EL (cell line): ENCODE measurements around the gene LTBP4.

Source experiments
- DNase-seq: peaks from one replicate; pipeline ENCODE4 v3.0.0-alpha.2; 2016

Gene LTBP4

DNA sequence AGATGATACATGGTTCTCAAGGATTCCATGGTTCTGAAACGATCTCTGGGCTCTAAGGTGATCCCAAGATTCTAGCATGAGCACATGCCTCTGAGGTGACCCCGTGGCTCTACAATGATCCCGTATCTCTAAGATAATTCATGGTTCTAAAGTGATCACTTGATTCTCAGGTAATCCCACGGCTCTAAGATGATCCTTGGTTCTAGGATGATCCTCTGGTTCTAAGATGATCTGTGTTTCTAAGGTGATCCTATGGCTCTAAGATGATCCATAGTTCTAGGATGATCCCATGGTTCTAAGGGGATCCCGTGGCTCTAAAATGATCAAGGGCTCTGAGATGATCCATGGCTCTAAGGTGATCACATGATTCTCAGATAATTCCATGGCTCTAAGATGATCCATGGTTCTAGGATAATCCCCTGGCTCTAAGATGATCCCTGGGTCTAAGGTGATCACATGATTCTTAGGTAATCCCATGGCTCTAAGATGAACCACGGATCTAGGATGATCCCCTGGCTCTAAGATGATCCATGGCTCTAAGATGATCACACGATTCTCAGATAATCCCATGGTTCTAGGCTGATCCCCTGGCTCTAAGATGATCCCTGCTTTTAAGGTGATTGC is 67.9 kb downstream of the LTBP4 start:
- no peak for DNase-seq

DNA sequence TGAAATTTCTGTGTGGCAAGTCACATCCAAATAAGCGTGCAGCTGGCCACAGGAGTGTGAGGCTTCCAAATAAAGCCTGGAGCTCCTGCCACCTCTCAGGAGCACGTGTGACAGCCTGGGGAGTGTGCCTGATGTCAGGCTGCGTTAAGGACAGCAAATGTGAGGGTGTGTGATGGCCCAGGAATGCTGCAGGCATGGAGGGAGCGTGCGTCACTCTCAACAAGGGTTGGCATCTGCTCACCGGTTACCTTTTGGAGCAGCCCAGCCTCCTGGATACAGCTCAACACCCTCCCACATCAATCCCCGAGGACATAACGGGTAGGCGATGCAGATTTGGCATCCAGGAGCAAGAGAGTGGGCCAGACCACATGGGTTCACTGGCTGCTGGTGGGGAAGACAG is 70.2 kb downstream of the LTBP4 start:
- DNase-seq, result no peak

DNA sequence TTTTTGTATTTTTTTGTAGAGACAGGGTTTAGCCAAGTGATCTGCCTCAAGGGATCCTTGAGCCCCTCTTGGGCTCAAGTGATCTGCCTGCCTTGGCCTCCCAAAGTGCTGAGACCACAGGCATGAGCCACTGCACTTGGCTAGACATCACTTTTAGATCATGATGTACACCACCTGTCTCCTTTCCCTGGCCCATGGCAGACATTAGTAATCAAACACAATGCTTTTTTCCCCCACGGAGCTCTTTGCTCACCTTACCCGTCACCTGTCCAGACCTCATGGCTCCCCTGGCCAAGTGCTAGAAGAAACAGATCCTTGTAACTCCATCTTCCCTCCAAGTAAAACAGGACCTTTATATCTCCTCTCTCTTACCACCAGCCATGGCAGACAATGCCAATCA is 70.9 kb downstream of the LTBP4 start:
- DNase-seq, result no peak

DNA sequence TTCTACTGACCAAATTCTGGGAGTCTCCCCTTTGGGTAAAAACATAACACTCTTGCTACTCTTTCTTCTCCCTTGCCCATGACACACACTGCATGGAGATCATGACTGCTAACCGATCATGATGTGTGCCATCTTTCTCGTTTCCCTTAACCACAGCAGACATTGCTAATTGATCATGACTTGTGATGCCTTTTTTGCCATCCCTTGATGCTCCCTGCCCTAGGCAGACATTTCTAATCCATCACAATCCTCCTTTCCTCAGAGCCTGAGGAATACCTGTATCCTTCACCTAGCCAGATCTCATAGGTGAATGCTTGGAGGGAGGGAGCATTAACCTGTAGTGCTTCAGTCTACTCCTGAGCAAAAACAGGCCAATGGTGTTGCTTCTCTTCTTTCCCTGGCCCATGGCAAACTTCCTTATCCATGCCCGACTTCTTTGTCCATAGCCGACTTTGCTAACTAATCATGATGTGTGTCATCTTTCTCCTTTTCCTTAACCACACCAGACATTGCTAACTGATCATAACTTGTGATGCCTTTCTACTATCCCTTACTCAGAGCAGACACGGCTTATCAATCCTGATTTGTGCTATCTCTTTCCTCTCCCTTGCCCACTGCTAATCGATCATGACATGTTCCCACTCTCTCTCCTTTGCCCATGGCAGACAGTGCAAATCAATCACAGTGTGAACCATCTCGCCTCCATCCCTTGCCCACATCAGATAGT is 71.6 kb downstream of the LTBP4 start:
- DNase-seq, result no peak

DNA sequence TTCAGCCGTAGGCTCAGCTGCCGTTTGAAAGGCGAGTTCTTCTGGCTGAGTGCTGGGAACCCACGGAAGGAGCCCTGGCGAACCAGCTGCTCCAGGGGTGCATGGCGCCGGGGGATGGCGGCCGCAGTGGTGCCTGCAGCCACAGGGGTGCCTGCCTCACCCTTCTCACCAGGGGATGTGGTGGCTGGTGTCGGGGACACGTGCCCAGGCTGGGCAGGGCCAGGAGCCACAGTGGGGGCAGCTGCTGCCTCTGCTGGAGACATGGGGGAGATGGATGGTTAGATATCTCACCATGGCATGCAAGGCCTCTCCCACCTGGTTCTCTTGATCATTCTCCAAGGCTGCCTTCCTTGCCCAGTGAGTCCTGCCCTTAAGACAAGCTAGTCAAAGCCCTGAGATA is 72.2 kb downstream of the LTBP4 start:
- DNase-seq, result no peak

DNA sequence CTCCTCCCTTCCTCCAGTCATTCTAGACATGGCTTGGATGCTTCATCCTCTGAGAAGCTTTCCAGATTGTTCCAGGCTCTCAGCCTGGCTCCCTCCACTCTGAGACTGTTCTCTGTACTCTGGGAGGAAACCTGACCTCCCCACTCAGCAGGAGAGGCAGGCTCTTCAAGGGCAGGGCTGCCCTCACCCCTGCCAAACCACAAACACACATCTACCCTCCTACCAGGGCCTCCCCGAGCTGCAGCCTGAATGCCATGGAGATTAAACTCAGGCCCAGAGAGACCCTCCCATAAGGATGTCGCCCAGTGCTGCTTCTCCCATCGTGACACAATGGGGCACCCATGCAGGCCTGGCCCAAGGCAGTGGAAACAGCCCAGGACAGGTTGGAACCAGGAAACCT is 73.1 kb downstream of the LTBP4 start:
- DNase-seq, result no peak

DNA sequence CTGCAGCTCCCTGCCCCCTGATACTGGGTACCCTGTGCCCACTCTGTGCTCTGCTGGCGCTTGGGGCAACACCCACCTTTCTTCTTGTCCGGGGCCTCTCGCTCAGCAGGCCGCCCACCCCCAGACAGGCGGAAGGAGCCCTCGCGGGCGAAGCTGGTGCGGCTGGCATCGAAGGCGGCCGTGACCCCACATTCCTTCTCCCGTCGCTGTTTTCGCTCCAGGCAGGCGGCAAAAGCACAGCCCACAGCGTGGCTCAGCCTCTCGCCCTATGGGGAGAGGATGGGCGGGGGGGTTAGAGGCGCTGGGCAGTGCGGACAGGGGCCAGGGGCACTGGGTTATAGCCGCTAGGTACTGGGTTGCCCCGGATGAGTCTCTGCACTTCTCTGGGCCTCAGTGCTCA is 76.0 kb downstream of the LTBP4 start:
- no peak for DNase-seq
